Caco-2 (cell line): ENCODE data around the gene KRTAP19-8. TPM values are rescaled to one million over a fixed set of nuclear protein-coding genes. Genes with fewer than 3 reads are reported as not detected.

Source experiments
- Bru-seq: library from RNA; stranded (reverse); fragments of 400-500 nt; gene quantifications from one replicate; lab custom pipeline; 2021; lab: Mats Ljungman, UMichigan
- BruChase-seq, 2 experiments: library from RNA; stranded (reverse); fragments of 400-500 nt; gene quantifications; one replicate each; lab custom pipeline; 2021; lab: Mats Ljungman, UMichigan
- BruUV-seq: library from RNA; stranded (reverse); fragments of 400-500 nt; replicated peaks from 2 replicates; lab custom pipeline; 2021; lab: Mats Ljungman, UMichigan
- CTCF ChIA-PET: fragments of 300-600 bp; sonication (Branson Sonifier 250); formaldehyde crosslinking; loops from one replicate; lab custom pipeline; 2022; ENCODE audit warnings: antibody characterized with exemption; lab: Charles Lee
- POLR2A ChIA-PET: fragments of 300-600 bp; sonication (Branson Sonifier 250); formaldehyde crosslinking; loops from one replicate; lab custom pipeline; 2022; ENCODE audit warnings: antibody characterized with exemption; lab: Charles Lee
- DNase-seq, 2 experiments: peaks; one replicate each; pipeline versions ENCODE4 v3.0.0 to v3.0.0-alpha.2; 2020 to 2022
- H3K27me3 ChIP-seq: replicated peaks from 2 replicates; pipeline ENCODE4 v1.6.0; 2011; ENCODE audit warnings: low read length; ENCODE audit not compliant: control insufficient read depth, insufficient read depth
- H3K36me3 ChIP-seq: 2 replicates; pipeline ENCODE4 v1.5.1; 2011; ENCODE audit warnings: low read length; ENCODE audit not compliant: control insufficient read depth, insufficient read depth
- H3K4me1 ChIP-seq: fragments of 250-450 bp; sonication (Bioruptor Pico); 2 replicates; pipeline ENCODE4 v1.5.1; 2020; ENCODE audit warnings: mild to moderate bottlenecking
- H3K4me3 ChIP-seq: 2 replicates; pipeline ENCODE4 v1.5.1; 2011; ENCODE audit warnings: low read depth, mild to moderate bottlenecking, control low read depth, low read length
- H3K9me3 ChIP-seq: fragments of 250-450 bp; sonication (Bioruptor Pico); 2 replicates; pipeline ENCODE4 v1.5.1; 2020; ENCODE audit warnings: mild to moderate bottlenecking, moderate library complexity
- H3K27ac Mint-ChIP-seq: one replicate; pipeline ENCODE4 v1.8.0; 2022; ENCODE audit warnings: mixed read lengths; ENCODE audit not compliant: unreplicated experiment
- H3K27me3 Mint-ChIP-seq: one replicate; pipeline ENCODE4 v1.8.0; 2022; ENCODE audit warnings: mixed read lengths; ENCODE audit not compliant: insufficient read depth, unreplicated experiment
- H3K36me3 Mint-ChIP-seq: one replicate; pipeline ENCODE4 v1.8.0; 2022; ENCODE audit warnings: mild to moderate bottlenecking, mixed read lengths; ENCODE audit not compliant: insufficient read depth, unreplicated experiment
- H3K4me1 Mint-ChIP-seq: one replicate; pipeline ENCODE4 v1.8.0; 2022; ENCODE audit warnings: low read depth, mixed read lengths; ENCODE audit not compliant: unreplicated experiment
- H3K4me3 Mint-ChIP-seq: one replicate; pipeline ENCODE4 v1.8.0; 2022; ENCODE audit warnings: mild to moderate bottlenecking, moderate library complexity, mixed read lengths; ENCODE audit not compliant: unreplicated experiment
- H3K9me3 Mint-ChIP-seq: one replicate; pipeline ENCODE4 v1.8.0; 2022; ENCODE audit warnings: mixed read lengths; ENCODE audit not compliant: unreplicated experiment
- intact Hi-C: fragments of 100-400 bp; cut with micrococcal nuclease; formaldehyde crosslinking; loops from one replicate; pipeline ENCODE4 v1.10.0; 2022; ENCODE audit not compliant: unreplicated experiment
- long read RNA-seq: library from polyadenylated mRNA; stranded (forward); transcript quantifications from one replicate; pipeline ENCODE4 v2.0.0, GENCODE V29; 2022
- total RNA-seq: library from RNA; stranded (reverse); gene quantifications from 2 replicates; pipeline ENCODE4 v1.2.3, GENCODE V29; 2022
- TF ChIP-seq, protein P1 (sequence below), 2 experiments: fragments of 200-600 bp in 1 of 2; IDR thresholded peaks; 1 replicate in 1 of 2; 2 replicates in 1 of 2; pipeline versions ENCODE4 v1.5.1 to v1.8.0; 2011 to 2022; ENCODE audit warnings: antibody characterized with exemption in 1 of 2, control low read depth in 1 of 2, inconsistent platforms in 1 of 2, low read depth in 1 of 2, low read length in 1 of 2, mild to moderate bottlenecking in 1 of 2, moderate library complexity in 1 of 2; ENCODE audit not compliant: insufficient read depth in 1 of 2, severe bottlenecking in 1 of 2, unreplicated experiment in 1 of 2

The KRTAP19-8 gene, protein sequence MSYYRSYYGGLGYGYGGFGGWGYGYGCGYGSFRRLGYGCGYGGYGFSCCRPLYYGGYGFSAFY
- not detected in 2 replicates for total RNA-seq
- not detected for Bru-seq, nascent RNA
- not detected for BruChase-seq, experiment 1, labeled RNA remaining after a 2-hour chase
- not detected for BruChase-seq, experiment 2, labeled RNA remaining after a 6-hour chase
- long read RNA-seq: 0 reads

DNA sequence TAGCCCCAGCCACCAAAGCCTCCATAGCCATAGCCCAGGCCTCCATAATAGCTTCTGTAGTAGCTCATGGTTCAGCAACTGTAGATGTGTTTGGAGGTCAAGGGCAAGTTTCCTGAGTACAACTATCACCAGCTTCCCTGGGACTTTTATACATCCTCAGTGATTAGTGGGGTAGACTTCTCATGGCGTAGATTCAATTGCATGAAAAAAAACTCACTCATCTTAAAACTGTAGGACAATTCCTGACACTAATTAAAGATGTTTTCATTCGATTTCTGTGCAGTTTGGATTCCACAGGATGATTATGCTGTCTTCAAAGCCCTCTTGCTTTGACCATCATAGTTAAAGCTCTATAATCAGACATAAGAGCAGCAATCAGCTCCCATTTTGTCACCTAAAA, at the start of gene KRTAP19-8:
Gene KRTAP19-8 (minus strand): TSS at position 101 of the 400 bp plus-strand sequence. CDS start 33 bp downstream, at position 68.
- Histone ChIP-seq H3K36me3 (no peaks in the 10 kb centered on the region), H3K9me3 (no peaks in the 10 kb centered on the region), H3K4me1 (no peaks in the 10 kb centered on the region), H3K4me3 (no peak within 1 kb of the TSS), H3K27me3 (no peaks in the 10 kb centered on the region)
- H3K4me1 Mint-ChIP-seq: no peaks in the 10 kb centered on the region
- DNase-seq: no peak
- POLR2A ChIA-PET: no interaction called here
- H3K27ac Mint-ChIP-seq: no peak within 1 kb of the TSS
- TF ChIP-seq, protein P1, sequence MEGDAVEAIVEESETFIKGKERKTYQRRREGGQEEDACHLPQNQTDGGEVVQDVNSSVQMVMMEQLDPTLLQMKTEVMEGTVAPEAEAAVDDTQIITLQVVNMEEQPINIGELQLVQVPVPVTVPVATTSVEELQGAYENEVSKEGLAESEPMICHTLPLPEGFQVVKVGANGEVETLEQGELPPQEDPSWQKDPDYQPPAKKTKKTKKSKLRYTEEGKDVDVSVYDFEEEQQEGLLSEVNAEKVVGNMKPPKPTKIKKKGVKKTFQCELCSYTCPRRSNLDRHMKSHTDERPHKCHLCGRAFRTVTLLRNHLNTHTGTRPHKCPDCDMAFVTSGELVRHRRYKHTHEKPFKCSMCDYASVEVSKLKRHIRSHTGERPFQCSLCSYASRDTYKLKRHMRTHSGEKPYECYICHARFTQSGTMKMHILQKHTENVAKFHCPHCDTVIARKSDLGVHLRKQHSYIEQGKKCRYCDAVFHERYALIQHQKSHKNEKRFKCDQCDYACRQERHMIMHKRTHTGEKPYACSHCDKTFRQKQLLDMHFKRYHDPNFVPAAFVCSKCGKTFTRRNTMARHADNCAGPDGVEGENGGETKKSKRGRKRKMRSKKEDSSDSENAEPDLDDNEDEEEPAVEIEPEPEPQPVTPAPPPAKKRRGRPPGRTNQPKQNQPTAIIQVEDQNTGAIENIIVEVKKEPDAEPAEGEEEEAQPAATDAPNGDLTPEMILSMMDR (IDR thresholded peaks at IDR 0.05; ENCODE audit: insufficient read depth in 1 of 2, low read depth in 1 of 2, low read length in 1 of 2, severe bottlenecking in 1 of 2, unreplicated experiment in 1 of 2): no peak
- CTCF ChIA-PET: no interaction called here
- H3K27me3 Mint-ChIP-seq: peaks cover 5% of the 10 kb centered on the region
- H3K9me3 Mint-ChIP-seq: no peaks in the 10 kb centered on the region
- H3K36me3 Mint-ChIP-seq: no peaks in the 10 kb centered on the region
- BruUV-seq: no TSS peak
- intact Hi-C loops: no loop called here
- no peak within 1 kb of the TSS for H3K4me3 Mint-ChIP-seq

DNA sequence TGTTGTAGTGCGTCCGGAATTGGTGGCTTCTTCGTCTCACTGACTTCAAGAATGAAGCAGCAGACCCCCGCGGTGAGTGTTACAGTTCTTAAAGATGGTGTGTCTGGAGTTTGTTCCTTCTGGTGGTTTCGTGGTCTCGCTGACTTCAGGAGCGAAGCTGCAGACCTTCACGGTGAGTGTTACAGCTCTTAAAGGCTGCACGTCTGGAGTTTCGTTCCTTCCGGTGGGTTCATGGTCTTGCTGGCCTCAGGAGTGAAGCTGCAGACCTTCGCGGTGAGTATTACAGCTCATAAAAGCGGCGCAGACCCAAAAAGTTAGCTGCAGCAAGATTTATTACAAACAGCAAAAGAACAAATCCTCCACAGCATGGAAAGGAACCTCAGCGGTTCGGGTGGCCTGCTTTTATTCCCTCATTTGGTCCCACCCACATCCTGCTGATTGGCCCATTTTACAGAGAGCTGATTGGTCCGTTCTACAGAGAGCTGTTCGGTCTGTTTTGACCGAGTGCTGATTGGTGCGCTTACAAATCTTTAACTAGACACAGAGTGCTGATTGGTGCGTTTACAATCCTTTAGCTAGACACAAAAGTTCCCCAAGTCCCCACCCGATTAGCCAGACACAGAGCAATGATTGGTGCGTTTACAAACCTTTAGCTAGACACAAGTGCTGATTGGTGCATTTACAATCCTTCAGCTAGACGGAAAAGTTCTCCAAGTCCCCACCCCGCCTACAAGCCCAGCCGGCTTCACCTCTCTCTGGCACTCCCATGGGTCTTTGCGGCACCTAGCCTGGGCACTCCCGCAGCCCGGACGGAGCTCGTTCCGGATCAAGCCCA, 49.6 kb upstream of the KRTAP19-8 start:
- ChIA-PET CTCF (interaction anchor here (0.6 kb wide), 1 partner anchor 1709 kb away, joined by 3 read pairs; no protein-coding TSS in a partner anchor), POLR2A (no interaction called here)
- H3K4me3 Mint-ChIP-seq: no peak overlapping the region
- no peaks in the 10 kb centered on the region for H3K9me3 Mint-ChIP-seq
- no peaks in the 10 kb centered on the region for H3K36me3 Mint-ChIP-seq
- H3K27ac Mint-ChIP-seq: no peak overlapping the region
- Histone ChIP-seq H3K4me1 (no peaks in the 10 kb centered on the region), H3K27me3 (no peaks in the 10 kb centered on the region), H3K4me3 (no peak overlapping the region), H3K9me3 (no peaks in the 10 kb centered on the region), H3K36me3 (no peaks in the 10 kb centered on the region)
- no TSS peak for BruUV-seq
- intact Hi-C loops: loop anchor here (10.0 kb wide), 2 partner anchors 63 to 1043 kb away; no protein-coding TSS in a partner anchor
- TF ChIP-seq, protein P1 (IDR thresholded peaks at IDR 0.05; ENCODE audit: insufficient read depth in 1 of 2, low read depth in 1 of 2, low read length in 1 of 2, severe bottlenecking in 1 of 2, unreplicated experiment in 1 of 2): no peak
- DNase-seq: no peak
- H3K27me3 Mint-ChIP-seq: peaks cover 11% of the 10 kb centered on the region
- H3K4me1 Mint-ChIP-seq: no peaks in the 10 kb centered on the region

DNA sequence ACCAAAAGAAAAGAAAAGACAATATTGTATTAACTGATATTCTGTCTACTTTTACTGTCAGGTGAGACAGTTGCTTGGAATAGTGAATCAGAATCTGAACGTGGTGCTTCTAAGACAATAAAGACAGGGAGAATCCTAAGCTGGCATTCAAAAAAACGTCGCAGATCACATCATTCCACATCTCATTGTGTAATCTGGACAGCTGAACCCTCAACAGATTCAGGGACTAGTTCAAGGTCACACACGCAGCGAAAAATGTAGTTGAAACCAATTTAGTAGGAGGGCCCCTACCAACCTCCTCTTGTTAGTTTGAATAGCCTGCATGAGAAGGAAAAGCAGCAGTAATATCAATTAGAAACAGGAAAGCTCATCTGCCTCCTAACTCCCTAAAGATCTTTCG, 46.4 kb upstream of the KRTAP19-8 start:
- no peak for DNase-seq
- Mint-ChIP-seq H3K4me1 (no peaks in the 10 kb centered on the region), H3K36me3 (no peaks in the 10 kb centered on the region), H3K4me3 (no peak overlapping the region), H3K27ac (no peak overlapping the region), H3K9me3 (no peaks in the 10 kb centered on the region), H3K27me3 (peaks cover 8% of the 10 kb centered on the region)
- CTCF ChIA-PET: no interaction called here
- no TSS peak for BruUV-seq
- H3K27me3 ChIP-seq: no peaks in the 10 kb centered on the region
- no peak overlapping the region for H3K4me3 ChIP-seq
- TF ChIP-seq, protein P1 (IDR thresholded peaks at IDR 0.05; ENCODE audit: insufficient read depth in 1 of 2, low read depth in 1 of 2, low read length in 1 of 2, severe bottlenecking in 1 of 2, unreplicated experiment in 1 of 2): no peak
- H3K9me3 ChIP-seq: no peaks in the 10 kb centered on the region
- H3K4me1 ChIP-seq: no peaks in the 10 kb centered on the region
- intact Hi-C loops: loop anchor here (10.0 kb wide), 2 partner anchors 60 to 1040 kb away; no protein-coding TSS in a partner anchor
- no peaks in the 10 kb centered on the region for H3K36me3 ChIP-seq
- POLR2A ChIA-PET: no interaction called here
